ENCODE measurements around the gene ANAPC4.
"Not testable (repeated sequence)": the region's sequence is repeated elsewhere in the genome, so short reads cannot be mapped to it uniquely, and the experiment has no call there.

ANAPC4 gene

DNA sequence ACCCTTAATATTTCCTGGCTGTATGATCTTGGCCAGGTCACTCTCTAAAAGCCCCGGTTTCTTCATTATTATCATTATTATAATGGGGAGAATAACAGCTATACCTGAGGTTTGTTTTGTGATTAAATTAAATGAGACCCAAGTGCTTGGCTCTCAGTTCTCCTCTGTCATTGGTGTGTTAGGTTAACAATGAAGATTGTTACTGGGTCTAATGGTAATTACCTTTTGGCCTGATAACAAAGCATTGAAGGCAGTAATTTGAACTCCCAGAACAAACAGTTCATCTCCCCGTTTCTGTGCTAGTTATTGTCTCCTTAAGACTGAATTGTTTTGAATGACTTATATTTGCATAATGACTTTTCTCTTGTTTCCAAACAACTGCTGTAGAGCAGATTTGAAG lies 6.8 kb upstream of the ANAPC4 start:
- Histone ChIP-seq H3K79me2 (ENCODE audit: insufficient read depth, low read depth) (no peaks in the 10 kb centered on the region), H3K4me1 (ENCODE audit: low read depth, poor library complexity, severe bottlenecking) (no peaks in the 10 kb centered on the region), H3K9ac (no peak overlapping the region), H2AFZ (ENCODE audit: low read depth) (no peak overlapping the region), H3K27ac (no peak overlapping the region), H3K36me3 (ENCODE audit: insufficient read depth) (no peaks in the 10 kb centered on the region), H4K20me1 (ENCODE audit: insufficient read depth) (no peaks in the 10 kb centered on the region), H3K4me2 (no peak overlapping the region), H3K27me3 (ENCODE audit: insufficient read depth, low read depth) (no peaks in the 10 kb centered on the region), H3K4me3 (IDR thresholded peaks at IDR 0.05; ENCODE audit: insufficient read depth, low read depth, low read length) (no peak overlapping the region)
- TF ChIP-seq, protein P1, sequence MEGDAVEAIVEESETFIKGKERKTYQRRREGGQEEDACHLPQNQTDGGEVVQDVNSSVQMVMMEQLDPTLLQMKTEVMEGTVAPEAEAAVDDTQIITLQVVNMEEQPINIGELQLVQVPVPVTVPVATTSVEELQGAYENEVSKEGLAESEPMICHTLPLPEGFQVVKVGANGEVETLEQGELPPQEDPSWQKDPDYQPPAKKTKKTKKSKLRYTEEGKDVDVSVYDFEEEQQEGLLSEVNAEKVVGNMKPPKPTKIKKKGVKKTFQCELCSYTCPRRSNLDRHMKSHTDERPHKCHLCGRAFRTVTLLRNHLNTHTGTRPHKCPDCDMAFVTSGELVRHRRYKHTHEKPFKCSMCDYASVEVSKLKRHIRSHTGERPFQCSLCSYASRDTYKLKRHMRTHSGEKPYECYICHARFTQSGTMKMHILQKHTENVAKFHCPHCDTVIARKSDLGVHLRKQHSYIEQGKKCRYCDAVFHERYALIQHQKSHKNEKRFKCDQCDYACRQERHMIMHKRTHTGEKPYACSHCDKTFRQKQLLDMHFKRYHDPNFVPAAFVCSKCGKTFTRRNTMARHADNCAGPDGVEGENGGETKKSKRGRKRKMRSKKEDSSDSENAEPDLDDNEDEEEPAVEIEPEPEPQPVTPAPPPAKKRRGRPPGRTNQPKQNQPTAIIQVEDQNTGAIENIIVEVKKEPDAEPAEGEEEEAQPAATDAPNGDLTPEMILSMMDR (conservative IDR thresholded peaks at IDR 0.05; ENCODE audit: low read depth, low read length): no peak

DNA sequence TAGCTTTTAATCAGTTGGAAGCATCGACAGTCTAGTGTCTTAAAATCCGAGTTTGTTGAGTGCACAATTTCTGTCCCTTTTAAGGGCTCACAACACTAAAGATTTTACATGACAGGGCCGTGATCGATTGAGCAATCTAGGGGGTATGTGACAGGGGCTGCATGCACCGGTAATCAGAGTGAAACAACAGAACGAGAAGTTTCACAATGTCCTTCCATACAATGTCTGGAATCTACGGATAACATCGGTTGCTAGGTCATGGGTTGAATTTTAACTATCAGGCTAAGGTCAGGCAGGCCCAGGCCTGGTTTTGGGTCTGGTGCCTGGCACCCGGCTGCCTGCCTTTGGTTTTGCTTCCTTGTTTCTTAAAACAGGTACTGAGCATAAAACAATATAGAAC lies 4.5 kb upstream of the ANAPC4 start:
- H3K4me3 ChIP-seq (IDR thresholded peaks at IDR 0.05; ENCODE audit: insufficient read depth, low read depth, low read length); H3K4me2 ChIP-seq; H3K27ac ChIP-seq; H2AFZ ChIP-seq (ENCODE audit: low read depth); H4K20me1 ChIP-seq (ENCODE audit: insufficient read depth); H3K27me3 ChIP-seq (ENCODE audit: insufficient read depth, low read depth); H3K79me2 ChIP-seq (ENCODE audit: insufficient read depth, low read depth); H3K4me1 ChIP-seq (ENCODE audit: low read depth, poor library complexity, severe bottlenecking); H3K9ac ChIP-seq; H3K36me3 ChIP-seq (ENCODE audit: insufficient read depth): not testable (repeated sequence)

DNA sequence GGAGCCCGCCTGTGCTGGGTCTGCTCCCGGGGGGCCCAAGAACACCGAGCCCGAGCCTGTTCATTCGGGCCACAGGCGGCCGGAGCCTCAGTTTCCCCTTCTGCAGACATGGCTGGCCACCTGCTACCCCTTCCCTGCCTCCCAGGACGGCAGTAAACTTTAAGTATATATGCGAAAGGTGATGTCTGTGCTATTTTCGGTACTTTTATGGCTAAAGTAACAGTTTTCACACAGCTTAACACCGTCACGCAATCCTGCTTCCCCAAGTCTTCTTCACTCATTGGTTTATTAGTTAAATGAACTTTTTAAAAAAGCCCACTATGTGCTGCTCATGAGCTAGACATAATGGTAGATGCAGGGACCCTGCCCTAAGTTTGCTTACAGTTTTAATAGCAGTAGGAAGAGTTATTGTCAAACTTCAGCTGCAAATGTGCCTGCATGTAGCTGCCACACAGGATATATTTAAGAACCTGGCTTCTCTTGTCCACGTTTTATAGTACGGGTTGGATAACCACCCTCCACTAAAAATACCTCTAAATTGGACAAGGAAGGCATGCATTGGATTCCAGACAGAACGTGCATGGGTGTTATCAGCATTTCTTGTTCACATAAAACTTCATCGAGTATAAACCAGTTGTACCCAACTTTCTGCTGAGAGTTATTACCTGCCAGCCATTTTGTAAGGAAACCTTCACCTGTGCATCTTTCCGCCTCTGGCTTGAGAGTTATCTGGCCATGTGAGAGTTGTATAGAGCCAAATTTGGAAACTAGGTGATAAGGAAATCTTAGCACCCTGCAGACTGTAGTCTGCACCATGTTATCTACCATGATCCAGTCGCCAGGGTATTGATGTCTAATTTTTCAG lies 741 bp downstream of the ANAPC4 start:
- H2AFZ ChIP-seq (ENCODE audit: low read depth): peak overlapping the region; percentile 49
- H3K27ac ChIP-seq: peak overlapping the region; percentile 26; the same call in 1 of the 2 replicates
- H4K20me1 ChIP-seq (ENCODE audit: insufficient read depth): no peaks in the 10 kb centered on the region
- H3K4me1 ChIP-seq (ENCODE audit: low read depth, poor library complexity, severe bottlenecking): no peaks in the 10 kb centered on the region
- H3K36me3 ChIP-seq (ENCODE audit: insufficient read depth): no peaks in the 10 kb centered on the region
- H3K4me2 ChIP-seq: peak overlapping the region; percentile 73
- no peak overlapping the region for H3K4me3 ChIP-seq (IDR thresholded peaks at IDR 0.05; ENCODE audit: insufficient read depth, low read depth, low read length)
- peak overlapping the region; percentile 61; the same call in 1 of the 2 replicates for H3K9ac ChIP-seq
- H3K27me3 ChIP-seq (ENCODE audit: insufficient read depth, low read depth): no peaks in the 10 kb centered on the region
- TF ChIP-seq, protein P1 (conservative IDR thresholded peaks at IDR 0.05; ENCODE audit: low read depth, low read length): no peak
- H3K79me2 ChIP-seq (ENCODE audit: insufficient read depth, low read depth): peaks cover 12% of the 10 kb centered on the region; the same call in 1 of the 2 replicates

DNA sequence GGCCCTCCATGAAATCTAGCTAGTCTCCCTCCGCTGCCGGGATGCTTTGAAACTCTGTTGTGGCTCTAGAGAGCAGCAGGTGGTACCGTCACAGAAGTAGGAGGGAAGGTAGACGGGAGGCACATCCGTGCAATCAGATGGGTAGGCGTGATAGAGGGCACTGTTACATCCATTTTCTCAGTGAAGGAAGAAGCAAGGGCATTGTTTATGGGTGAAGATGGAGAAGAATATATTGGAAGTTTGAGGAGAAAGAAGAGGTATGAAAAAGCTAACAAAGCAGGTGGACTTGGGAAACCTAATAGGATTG lies 1.3 kb downstream of the ANAPC4 start:
- no peak overlapping the region for H3K9ac ChIP-seq
- H3K4me2 ChIP-seq: peak overlapping the region; percentile 73
- H3K36me3 ChIP-seq (ENCODE audit: insufficient read depth): no peaks in the 10 kb centered on the region
- no peaks in the 10 kb centered on the region for H4K20me1 ChIP-seq (ENCODE audit: insufficient read depth)
- H3K4me3 ChIP-seq (IDR thresholded peaks at IDR 0.05; ENCODE audit: insufficient read depth, low read depth, low read length): no peak overlapping the region
- H3K27me3 ChIP-seq (ENCODE audit: insufficient read depth, low read depth): no peaks in the 10 kb centered on the region
- peaks cover 12% of the 10 kb centered on the region; the same call in 1 of the 2 replicates for H3K79me2 ChIP-seq (ENCODE audit: insufficient read depth, low read depth)
- no peak overlapping the region for H3K27ac ChIP-seq
- no peaks in the 10 kb centered on the region for H3K4me1 ChIP-seq (ENCODE audit: low read depth, poor library complexity, severe bottlenecking)
- no peak overlapping the region for H2AFZ ChIP-seq (ENCODE audit: low read depth)
- TF ChIP-seq, protein P1 (conservative IDR thresholded peaks at IDR 0.05; ENCODE audit: low read depth, low read length): no peak

DNA sequence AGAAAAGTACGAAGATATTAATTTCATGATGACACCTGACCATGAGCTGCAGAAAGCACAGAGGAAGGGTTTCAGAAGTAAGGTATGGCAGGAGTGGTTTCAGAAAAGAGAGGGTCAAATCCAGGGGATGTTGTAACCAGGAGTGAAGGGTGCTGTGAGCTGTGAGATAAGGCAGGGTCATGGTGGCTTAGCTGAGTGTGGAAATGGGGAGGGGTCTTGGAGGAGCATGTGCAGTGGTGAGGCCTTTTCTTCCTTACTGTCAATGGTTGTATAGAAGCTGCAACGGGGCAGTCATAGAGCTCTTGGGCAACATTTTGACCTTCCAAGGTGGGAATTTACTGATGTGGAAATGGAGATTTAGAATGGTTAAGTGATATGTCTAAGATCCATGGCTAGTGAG lies 2.5 kb downstream of the ANAPC4 start:
- Histone ChIP-seq H3K36me3 (ENCODE audit: insufficient read depth) (no peaks in the 10 kb centered on the region), H3K4me1 (ENCODE audit: low read depth, poor library complexity, severe bottlenecking) (no peaks in the 10 kb centered on the region), H3K27me3 (ENCODE audit: insufficient read depth, low read depth) (no peaks in the 10 kb centered on the region), H3K27ac (no peak overlapping the region), H2AFZ (ENCODE audit: low read depth) (no peak overlapping the region), H3K9ac (no peak overlapping the region), H3K4me3 (IDR thresholded peaks at IDR 0.05; ENCODE audit: insufficient read depth, low read depth, low read length) (no peak overlapping the region), H3K4me2 (no peak overlapping the region), H3K79me2 (ENCODE audit: insufficient read depth, low read depth) (peaks cover 12% of the 10 kb centered on the region; the same call in 1 of the 2 replicates), H4K20me1 (ENCODE audit: insufficient read depth) (no peaks in the 10 kb centered on the region)
- TF ChIP-seq, protein P1 (conservative IDR thresholded peaks at IDR 0.05; ENCODE audit: low read depth, low read length): no peak

Measured in KMS-11 (cell line).